ENCODE measurements around the gene WDR41.
"Not testable (repeated sequence)": the region's sequence is repeated elsewhere in the genome, so short reads cannot be mapped to it uniquely, and the experiment has no call there.

Gene WDR41

DNA sequence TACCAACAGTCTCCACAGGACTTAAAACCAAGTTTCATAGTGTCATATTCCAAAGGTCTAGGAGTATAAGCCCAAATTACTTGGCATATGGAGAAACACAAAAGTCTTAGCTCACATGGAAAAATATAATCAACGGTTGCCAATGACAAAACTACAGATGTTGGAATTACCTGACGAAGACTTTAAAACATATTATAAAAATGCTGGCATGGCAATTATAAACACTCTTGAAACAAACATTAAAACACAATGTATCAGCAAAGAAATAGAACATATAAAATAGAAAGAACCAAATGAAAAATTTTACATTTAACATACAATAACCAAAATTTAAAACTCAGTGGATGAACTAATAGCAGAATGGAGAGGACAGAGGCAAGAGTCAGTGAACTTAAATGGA, 7.9 kb upstream of the WDR41 start:
- Histone ChIP-seq H3K27me3 (replicated peaks; ENCODE audit: control insufficient read depth, insufficient read depth, low read length) (no peaks in the 10 kb centered on the region), H3K4me3 (replicated peaks; ENCODE audit: low read depth, low read length) (no peak overlapping the region), H3K36me3 (ENCODE audit: control insufficient read depth, insufficient read depth, low read length) (no peaks in the 10 kb centered on the region)
- TF ChIP-seq CTCF (IDR thresholded peaks at IDR 0.05; ENCODE audit: insufficient read depth, low read length, poor library complexity, severe bottlenecking), result no peak
- DNase-seq (ENCODE audit: extremely low read depth, insufficient read length), result no peak

GRCh38 chr5:77499441-77499840, 7.3 kb upstream of the WDR41 start:
- DNase-seq (ENCODE audit: extremely low read depth, insufficient read length), result no peak
- no peaks in the 10 kb centered on the region for H3K36me3 ChIP-seq (ENCODE audit: control insufficient read depth, insufficient read depth, low read length)

DNA sequence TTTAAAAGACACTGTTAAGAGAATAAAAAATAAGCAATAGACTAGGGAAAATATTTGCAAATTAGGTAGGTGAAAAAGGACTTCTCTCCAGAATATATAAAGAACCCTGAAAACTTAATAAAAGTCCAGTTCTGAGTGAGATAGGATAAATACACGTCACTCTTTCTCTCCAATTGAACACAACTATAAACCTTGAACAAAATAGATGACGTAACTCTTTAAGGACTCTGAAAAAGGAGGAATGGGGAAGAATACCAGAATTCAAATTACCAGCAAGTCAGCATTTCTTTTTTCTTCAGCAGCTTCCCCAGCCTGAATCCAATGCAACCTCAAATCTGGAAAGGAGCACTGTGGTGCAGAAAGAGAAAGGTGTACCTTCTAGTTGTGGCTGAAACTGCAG, 6.8 kb upstream of the WDR41 start:
- no peaks in the 10 kb centered on the region for H3K36me3 ChIP-seq (ENCODE audit: control insufficient read depth, insufficient read depth, low read length)
- no peak overlapping the region for H3K4me3 ChIP-seq (replicated peaks; ENCODE audit: low read depth, low read length)
- no peak for DNase-seq (ENCODE audit: extremely low read depth, insufficient read length)
- H3K27me3 ChIP-seq (replicated peaks; ENCODE audit: control insufficient read depth, insufficient read depth, low read length), result no peaks in the 10 kb centered on the region
- TF ChIP-seq CTCF (IDR thresholded peaks at IDR 0.05; ENCODE audit: insufficient read depth, low read length, poor library complexity, severe bottlenecking), result no peak

More at GRCh38 chr5:77499441-77499840, 7.3 kb upstream of the WDR41 start:
- TF ChIP-seq CTCF (IDR thresholded peaks at IDR 0.05; ENCODE audit: insufficient read depth, low read length, poor library complexity, severe bottlenecking), result no peak
- no peak overlapping the region for H3K4me3 ChIP-seq (replicated peaks; ENCODE audit: low read depth, low read length)
- no peaks in the 10 kb centered on the region for H3K27me3 ChIP-seq (replicated peaks; ENCODE audit: control insufficient read depth, insufficient read depth, low read length)

GRCh38 chr5:77494935-77495334, 2.8 kb upstream of the WDR41 start:
- Histone ChIP-seq H3K36me3 (ENCODE audit: control insufficient read depth, insufficient read depth, low read length) (no peaks in the 10 kb centered on the region), H3K27me3 (replicated peaks; ENCODE audit: control insufficient read depth, insufficient read depth, low read length) (no peaks in the 10 kb centered on the region), H3K4me3 (replicated peaks; ENCODE audit: low read depth, low read length) (no peak overlapping the region)
- DNase-seq (ENCODE audit: extremely low read depth, insufficient read length), result no peak
- no peak for TF ChIP-seq CTCF (IDR thresholded peaks at IDR 0.05; ENCODE audit: insufficient read depth, low read length, poor library complexity, severe bottlenecking)

DNA sequence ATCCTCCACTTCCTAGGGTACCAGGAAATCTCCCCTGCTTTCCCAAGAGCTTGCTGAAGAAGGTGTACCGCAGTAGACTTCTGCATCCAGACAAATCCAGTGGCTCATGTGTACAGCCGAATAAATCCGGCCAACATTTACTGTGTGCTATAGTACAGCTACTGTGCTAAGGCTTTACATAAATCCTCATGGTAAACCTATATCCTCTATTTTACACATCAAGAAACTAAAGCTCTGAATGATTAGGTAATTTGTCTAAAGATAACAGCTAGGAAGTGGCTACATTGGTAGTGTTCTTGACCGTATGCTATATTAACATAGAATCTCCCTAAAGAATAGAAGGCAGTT, 511 bp upstream of the WDR41 start:
- Histone ChIP-seq H3K36me3 (ENCODE audit: control insufficient read depth, insufficient read depth, low read length) (no peaks in the 10 kb centered on the region; the same call in 1 of the 2 replicates), H3K27me3 (replicated peaks; ENCODE audit: control insufficient read depth, insufficient read depth, low read length) (no peaks in the 10 kb centered on the region), H3K4me3 (replicated peaks; ENCODE audit: low read depth, low read length) (peak overlapping the region; percentile 31; the same call in 1 of the 2 replicates)
- TF ChIP-seq CTCF (IDR thresholded peaks at IDR 0.05; ENCODE audit: insufficient read depth, low read length, poor library complexity, severe bottlenecking), result no peak
- DNase-seq (ENCODE audit: extremely low read depth, insufficient read length), result no peak

- not testable (repeated sequence) for H3K36me3 ChIP-seq (ENCODE audit: control insufficient read depth, insufficient read depth, low read length); DNase-seq (ENCODE audit: extremely low read depth, insufficient read length); H3K27me3 ChIP-seq (replicated peaks; ENCODE audit: control insufficient read depth, insufficient read depth, low read length)
- H3K4me3 ChIP-seq (replicated peaks; ENCODE audit: low read depth, low read length), result peak overlapping the region; percentile 95
These were observed 1.3 kb downstream of the WDR41 start for GRCh38 chr5:77490741-77491344.

All from GM06990 (cell line).